G401 (cell line): ENCODE data around the gene RECQL. TPM values are rescaled to one million over a fixed set of nuclear protein-coding genes. Genes with fewer than 3 reads are reported as not detected.
"Not testable (repeated sequence)": the region's sequence is repeated elsewhere in the genome, so short reads cannot be mapped to it uniquely, and the experiment has no call there.

Source experiments
- DNase-seq: peaks from one replicate; pipeline ENCODE4 v3.0.0-alpha.2; 2015; ENCODE audit warnings: low spot score
- in situ Hi-C: cut with HindIII; loops from 2 replicates; pipeline ENCODE4 v1.10.0; 2016; ENCODE audit warnings: low sequenced_read_pairs, mixed read lengths
- total RNA-seq: library from RNA; depleted of rRNA; stranded (reverse); fragments of >200 nt; shearing (Covaris generic); gene quantifications from 2 replicates; pipeline ENCODE4 v1.2.3, GENCODE V29; 2014; rRNA removed

RECQL gene
- total RNA-seq, 1 experiment from 2014 or later: 65.5 TPM

DNA sequence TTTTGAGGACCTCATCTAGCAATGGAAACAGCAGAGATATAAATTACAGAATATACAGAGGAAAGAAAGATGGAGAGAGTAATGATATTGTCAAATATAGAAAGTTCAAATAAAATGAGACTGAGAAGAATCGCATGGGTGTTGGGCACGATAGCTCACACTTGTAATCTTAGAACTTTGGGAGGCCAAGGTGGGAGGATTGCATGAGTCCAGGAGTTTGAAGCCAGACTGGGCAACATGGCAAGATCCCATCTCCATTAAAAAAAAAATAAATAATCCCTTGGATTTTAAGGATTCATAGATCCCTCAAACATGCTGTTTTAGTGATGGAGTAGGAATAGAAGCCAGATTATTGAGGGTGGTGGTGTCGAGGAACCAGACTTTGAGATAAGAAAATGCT is 62.1 kb downstream of the RECQL start:
- DNase-seq: no peak
- in situ Hi-C loops: no loop called here

GRCh38 chr12:21438643-21439042 is 62.8 kb downstream of the RECQL start:
- DNase-seq: peak; percentile 7
- in situ Hi-C loops: no loop called here

GRCh38 chr12:21434699-21435098 is 66.7 kb downstream of the RECQL start:
- in situ Hi-C loops: no loop called here
- no peak for DNase-seq

DNA sequence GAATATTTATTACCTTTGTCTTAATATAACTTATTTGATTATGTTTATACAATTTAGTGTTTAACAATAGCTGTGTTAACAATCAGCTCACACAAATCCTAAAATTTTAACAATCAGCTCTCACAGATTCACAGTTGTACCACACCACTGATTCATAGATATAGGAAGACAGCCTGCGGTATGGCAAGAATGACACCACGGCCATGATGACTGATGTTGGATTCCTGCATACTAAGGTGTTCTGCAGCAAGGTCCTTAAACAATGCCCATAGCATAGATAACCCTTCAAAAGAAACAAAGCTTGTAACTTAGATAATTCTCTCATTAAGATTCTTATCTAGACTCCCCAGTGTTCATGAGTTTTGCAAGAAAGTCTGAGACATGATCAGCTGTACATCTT is 67.9 kb downstream of the RECQL start:
- no peak for DNase-seq
- in situ Hi-C loops: no loop called here

DNA sequence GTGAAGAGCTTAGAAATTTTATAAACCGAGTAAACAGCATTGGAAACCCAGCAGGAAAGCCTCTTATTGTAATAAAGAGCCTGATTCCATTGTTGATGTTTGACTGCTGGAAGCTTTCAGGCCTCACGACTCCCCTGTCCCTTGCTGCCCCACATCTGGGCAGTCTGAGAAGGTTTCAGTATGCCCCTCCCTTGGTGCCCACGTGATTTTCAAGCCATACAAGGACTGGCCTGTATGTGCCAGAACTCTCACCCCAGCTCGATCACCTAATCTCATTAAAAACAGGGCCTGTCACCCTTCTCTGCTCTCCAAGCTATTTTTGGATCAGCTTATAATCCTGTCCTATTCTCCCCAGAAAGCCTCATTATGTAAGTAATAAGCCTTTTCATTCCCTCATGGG is 71.4 kb downstream of the RECQL start:
- in situ Hi-C loops: no loop called here

GRCh38 chr12:21428241-21428640 is 73.2 kb downstream of the RECQL start:
- no peak for DNase-seq
- in situ Hi-C loops: no loop called here

More for the DNA sequence above, 71.4 kb downstream of the RECQL start:
- no peak for DNase-seq

DNA sequence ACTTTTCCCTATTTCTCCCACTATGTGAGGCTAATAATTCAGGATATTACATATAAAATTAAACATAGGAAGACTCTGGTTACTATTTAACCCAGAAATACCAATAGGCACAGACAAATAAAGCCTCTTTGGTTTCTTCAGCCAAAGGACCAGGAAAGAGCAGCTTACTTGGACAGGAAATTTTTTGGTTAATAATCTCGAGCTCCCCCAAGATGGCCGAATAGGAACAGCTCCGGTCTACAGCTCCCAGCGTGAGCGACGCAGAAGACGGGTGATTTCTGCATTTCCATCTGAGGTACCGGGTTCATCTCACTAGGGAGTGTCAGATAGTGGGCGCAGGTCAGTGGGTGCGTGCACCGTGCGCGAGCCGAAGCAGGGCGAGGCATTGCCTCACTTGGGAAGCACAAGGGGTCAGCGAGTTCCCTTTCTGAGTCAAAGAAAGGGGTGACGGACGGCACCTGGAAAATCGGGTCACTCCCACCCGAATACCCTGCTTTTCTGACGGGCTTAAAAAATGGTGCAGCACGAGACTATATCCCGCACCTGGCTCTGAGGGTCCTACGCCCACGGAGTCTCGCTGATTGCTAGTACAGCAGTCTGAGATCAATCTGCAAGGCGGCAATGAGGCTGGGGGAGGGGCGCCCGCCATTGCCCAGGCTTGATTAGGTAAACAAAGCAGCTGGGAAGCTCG is 82.3 kb downstream of the RECQL start:
- DNase-seq, in situ Hi-C loops: not testable (repeated sequence)

Other genes starting within 250 kb of the RECQL start
- not detected in 2 replicates for gene SLCO1A2, start 166.7 kb downstream of the RECQL start, total RNA-seq
- gene IAPP, start 128.7 kb downstream of the RECQL start, total RNA-seq: not detected in 2 replicates
- 3.6 and 6.3 TPM in 2 replicates for gene PYROXD1, start 64.0 kb downstream of the RECQL start, total RNA-seq
- gene GOLT1B, start 154 bp upstream of the RECQL start, total RNA-seq: 19.3 and 21.4 TPM in 2 replicates
- gene SPX, start 24.7 kb upstream of the RECQL start, total RNA-seq: 0.47 and 4.2 TPM in 2 replicates
- gene GYS2, start 103.2 kb upstream of the RECQL start, total RNA-seq: not detected in 2 replicates
- 1,406 and 1,548 TPM in 2 replicates for gene LDHB, start 156.2 kb upstream of the RECQL start, total RNA-seq